Effector CD8-positive, alpha-beta T cell (primary cell): Measurements from ENCODE around the gene SYT4.

ENCODE experiments used
- DNase-seq: peaks from one replicate; lab custom pipeline; 2025; lab: John Stamatoyannopoulos, UW

SYT4 gene

GRCh38 chr18:43220691-43221090, 56.6 kb downstream of the SYT4 start:
- no peak for DNase-seq
